OCI-LY7 (cell line): ENCODE data around the gene NIM1K. TPM values are rescaled to one million over a fixed set of nuclear protein-coding genes. Genes with fewer than 3 reads are reported as not detected.

ENCODE experiments used
- BruUV-seq: library from RNA; stranded (reverse); fragments of 400-500 nt; replicated peaks from 2 replicates; lab custom pipeline; 2021; lab: Mats Ljungman, UMichigan
- CTCF ChIA-PET: fragments of 300-600 bp; sonication (Branson Sonifier 250); formaldehyde crosslinking; loops from one replicate; lab custom pipeline; 2022; ENCODE audit warnings: antibody characterized with exemption; ENCODE audit not compliant: unreplicated experiment; lab: Charles Lee
- POLR2A ChIA-PET: fragments of 300-600 bp; sonication (Branson Sonifier 250); formaldehyde crosslinking; loops from one replicate; lab custom pipeline; 2022; ENCODE audit warnings: antibody characterized with exemption; lab: Charles Lee
- DNase-seq: peaks from one replicate; pipeline ENCODE4 v3.0.0-alpha.2; 2015; ENCODE audit warnings: low spot score
- H2AFZ ChIP-seq: fragments of 200-600 bp; sonication (generic), shearing (Covaris generic); 2 replicates; pipeline ENCODE4 v1.6.1; 2014; ENCODE audit warnings: mild to moderate bottlenecking, antibody characterized with exemption, low read length, moderate library complexity
- H3K27ac ChIP-seq: fragments of 200-600 bp; sonication (generic); 2 replicates; pipeline ENCODE4 v1.5.1; 2014; ENCODE audit warnings: mixed run types, low read depth, mild to moderate bottlenecking, moderate library complexity, low read length, inconsistent platforms; ENCODE audit not compliant: poor library complexity, severe bottlenecking
- H3K36me3 ChIP-seq: fragments of 200-600 bp; sonication (generic); 2 replicates; pipeline ENCODE4 v1.6.1; 2014; ENCODE audit warnings: mild to moderate bottlenecking, antibody characterized with exemption, low read length, moderate library complexity, mixed read lengths; ENCODE audit not compliant: insufficient read depth
- H3K4me1 ChIP-seq: fragments of 200-600 bp; sonication (generic); 2 replicates; pipeline ENCODE4 v1.5.1; 2014; ENCODE audit warnings: mild to moderate bottlenecking, low read length; ENCODE audit not compliant: insufficient read depth, poor library complexity, severe bottlenecking
- H3K4me2 ChIP-seq: fragments of 200-600 bp; sonication (generic); 2 replicates; pipeline ENCODE4 v1.6.1; 2014; ENCODE audit warnings: mild to moderate bottlenecking, low read length
- H3K4me3 ChIP-seq: fragments of 200-600 bp; sonication (generic); 2 replicates; pipeline ENCODE4 v1.5.1; 2014; ENCODE audit warnings: mild to moderate bottlenecking, low read depth, low read length; ENCODE audit not compliant: poor library complexity, severe bottlenecking
- H3K79me2 ChIP-seq: fragments of 200-600 bp; sonication (generic); 2 replicates; pipeline ENCODE4 v1.6.1; 2016; ENCODE audit warnings: low read depth, mild to moderate bottlenecking, low read length, moderate library complexity, mixed read lengths; ENCODE audit not compliant: insufficient read depth
- H3K9me2 ChIP-seq: fragments of 200-600 bp; sonication (generic); 2 replicates; pipeline ENCODE4 v1.6.1; 2016; ENCODE audit warnings: mild to moderate bottlenecking, low read length, mixed read lengths; ENCODE audit not compliant: insufficient read depth
- H3K9me3 ChIP-seq: fragments of 200-600 bp; sonication (generic); 2 replicates; pipeline ENCODE4 v1.6.1; 2014; ENCODE audit warnings: mild to moderate bottlenecking, mixed run types, low read length, mixed read lengths
- H4K20me1 ChIP-seq: fragments of 200-600 bp; sonication (generic); 2 replicates; pipeline ENCODE4 v1.6.1; 2014; ENCODE audit warnings: mild to moderate bottlenecking, antibody characterized with exemption, low read length, moderate library complexity, mixed read lengths; ENCODE audit not compliant: insufficient read depth
- EZH2phosphoT487 ChIP-seq: fragments of 200-600 bp; sonication (generic); IDR thresholded peaks from 2 replicates; pipeline ENCODE4 v1.6.1; 2018; ENCODE audit warnings: low read depth, borderline replicate concordance, mild to moderate bottlenecking, mixed run types, antibody characterized with exemption, low read length, moderate library complexity, mixed read lengths
- intact Hi-C: fragments of 100-400 bp; cut with micrococcal nuclease; formaldehyde crosslinking; loops from one replicate; pipeline ENCODE4 v1.10.0; 2022; ENCODE audit not compliant: unreplicated experiment
- total RNA-seq, 2 experiments: library from RNA; depleted of rRNA in 1 of 2; stranded (reverse); fragments of >200 nt in 1 of 2; shearing (Covaris generic) in 1 of 2; gene quantifications; 2 replicates each; pipeline ENCODE4 v1.2.3, GENCODE V29; 2014 to 2022
- TF ChIP-seq, protein P1 (sequence below): fragments of 200-600 bp; sonication (generic); conservative IDR thresholded peaks from 2 replicates; pipeline ENCODE4 v1.5.1; 2014; ENCODE audit warnings: mild to moderate bottlenecking, antibody characterized with exemption, low read length, moderate library complexity, mixed read lengths

Gene NIM1K
- total RNA-seq, 2 experiments from 2014 or later: 0.41 to 0.68 TPM

DNA sequence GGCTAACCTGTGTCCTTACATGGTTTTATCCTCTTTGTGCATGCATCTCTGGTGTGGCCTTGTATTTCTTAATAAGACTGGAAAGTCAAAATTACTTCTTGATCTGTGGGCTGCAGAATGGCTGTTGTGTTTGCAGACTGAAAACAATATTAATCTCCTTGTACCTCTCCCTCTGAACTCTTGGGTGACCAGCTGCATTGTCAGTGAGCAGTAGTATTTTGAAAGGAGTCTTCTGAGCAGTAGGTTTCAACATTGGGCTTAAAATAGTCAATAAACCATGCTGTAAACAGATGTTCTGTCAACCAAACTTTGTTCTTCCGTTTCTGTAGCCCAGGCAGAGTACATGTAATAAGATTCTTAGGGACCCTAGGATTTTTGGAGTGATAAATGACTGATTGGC is 26.7 kb upstream of the NIM1K start:
- no peak for TF ChIP-seq EZH2phosphoT487
- TF ChIP-seq, protein P1, sequence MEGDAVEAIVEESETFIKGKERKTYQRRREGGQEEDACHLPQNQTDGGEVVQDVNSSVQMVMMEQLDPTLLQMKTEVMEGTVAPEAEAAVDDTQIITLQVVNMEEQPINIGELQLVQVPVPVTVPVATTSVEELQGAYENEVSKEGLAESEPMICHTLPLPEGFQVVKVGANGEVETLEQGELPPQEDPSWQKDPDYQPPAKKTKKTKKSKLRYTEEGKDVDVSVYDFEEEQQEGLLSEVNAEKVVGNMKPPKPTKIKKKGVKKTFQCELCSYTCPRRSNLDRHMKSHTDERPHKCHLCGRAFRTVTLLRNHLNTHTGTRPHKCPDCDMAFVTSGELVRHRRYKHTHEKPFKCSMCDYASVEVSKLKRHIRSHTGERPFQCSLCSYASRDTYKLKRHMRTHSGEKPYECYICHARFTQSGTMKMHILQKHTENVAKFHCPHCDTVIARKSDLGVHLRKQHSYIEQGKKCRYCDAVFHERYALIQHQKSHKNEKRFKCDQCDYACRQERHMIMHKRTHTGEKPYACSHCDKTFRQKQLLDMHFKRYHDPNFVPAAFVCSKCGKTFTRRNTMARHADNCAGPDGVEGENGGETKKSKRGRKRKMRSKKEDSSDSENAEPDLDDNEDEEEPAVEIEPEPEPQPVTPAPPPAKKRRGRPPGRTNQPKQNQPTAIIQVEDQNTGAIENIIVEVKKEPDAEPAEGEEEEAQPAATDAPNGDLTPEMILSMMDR: no peak
- Histone ChIP-seq H3K4me2 (no peak overlapping the region), H3K4me3 (no peak overlapping the region), H3K79me2 (peaks cover 7% of the 10 kb centered on the region; the same call in 1 of the 2 replicates), H3K9me3 (no peaks in the 10 kb centered on the region), H2AFZ (no peak overlapping the region), H3K36me3 (peaks cover 94% of the 10 kb centered on the region), H4K20me1 (no peaks in the 10 kb centered on the region), H3K4me1 (no peaks in the 10 kb centered on the region), H3K27ac (no peak overlapping the region), H3K9me2 (no peaks in the 10 kb centered on the region)
- BruUV-seq: no TSS peak
- ChIA-PET CTCF (no interaction called here), POLR2A (interaction anchor here (0.9 kb wide), 1 partner anchor 17 kb away, joined by 4 read pairs; no protein-coding TSS in a partner anchor)
- intact Hi-C loops: no loop called here
- no peak for DNase-seq

DNA sequence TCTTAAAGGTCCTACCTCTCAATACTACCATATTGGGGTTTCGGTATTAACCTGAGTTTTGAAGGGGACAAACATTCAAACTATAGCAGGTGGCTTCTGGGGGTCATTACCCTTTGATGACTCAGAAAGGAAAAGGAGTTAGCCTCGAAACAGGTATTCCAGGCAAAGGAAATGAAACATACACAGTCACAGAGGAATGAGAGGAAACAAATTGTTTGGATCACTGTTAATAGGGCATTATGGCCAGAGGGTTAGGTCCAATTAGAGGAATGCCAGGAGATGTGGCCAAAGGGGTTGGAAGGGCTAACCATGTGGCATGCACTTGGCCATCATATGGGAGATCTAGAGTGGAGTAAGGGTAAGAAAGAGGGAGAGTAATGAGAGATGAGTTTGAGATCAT is 23.9 kb upstream of the NIM1K start:
- Histone ChIP-seq H3K9me2 (no peaks in the 10 kb centered on the region), H3K4me3 (no peak overlapping the region), H3K36me3 (peaks cover 90% of the 10 kb centered on the region), H3K9me3 (no peaks in the 10 kb centered on the region), H2AFZ (no peak overlapping the region), H3K79me2 (peaks cover 4% of the 10 kb centered on the region; the same call in 1 of the 2 replicates), H3K4me2 (no peak overlapping the region), H3K4me1 (no peaks in the 10 kb centered on the region), H4K20me1 (no peaks in the 10 kb centered on the region), H3K27ac (no peak overlapping the region)
- DNase-seq: no peak
- POLR2A ChIA-PET: no interaction called here
- intact Hi-C loops: no loop called here
- CTCF ChIA-PET: no interaction called here
- no peak for TF ChIP-seq EZH2phosphoT487
- TF ChIP-seq, protein P1: no peak
- no TSS peak for BruUV-seq

DNA sequence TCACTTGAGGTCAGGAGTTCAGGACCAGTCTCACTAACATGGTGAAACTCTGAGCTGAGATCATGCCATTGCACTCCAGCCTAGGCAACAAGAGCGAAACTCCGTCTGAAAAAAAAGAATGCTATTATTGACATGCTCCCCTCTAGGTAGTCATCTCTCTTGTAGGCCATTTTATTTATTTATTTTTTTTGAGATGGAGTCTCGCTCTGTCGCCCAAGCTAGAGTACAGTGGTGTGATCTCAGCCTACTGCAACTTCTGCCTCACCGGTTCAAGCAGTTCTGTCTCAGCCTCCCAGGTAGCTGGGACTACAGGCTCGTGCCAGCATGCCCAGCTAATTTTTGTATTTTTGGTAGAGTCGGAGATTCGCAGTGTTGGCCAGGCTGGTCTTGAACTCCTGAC is 20.6 kb upstream of the NIM1K start:
- TF ChIP-seq EZH2phosphoT487: no peak
- TF ChIP-seq, protein P1: no peak
- intact Hi-C loops: no loop called here
- CTCF ChIA-PET: no interaction called here
- Histone ChIP-seq H3K36me3 (peaks cover 93% of the 10 kb centered on the region), H2AFZ (no peak overlapping the region), H3K4me1 (no peaks in the 10 kb centered on the region), H4K20me1 (no peaks in the 10 kb centered on the region), H3K4me3 (no peak overlapping the region), H3K27ac (no peak overlapping the region), H3K9me2 (no peaks in the 10 kb centered on the region), H3K4me2 (no peak overlapping the region), H3K9me3 (no peaks in the 10 kb centered on the region), H3K79me2 (peaks cover 7% of the 10 kb centered on the region)
- BruUV-seq: no TSS peak
- POLR2A ChIA-PET: interaction anchor here (1.2 kb wide), 1 partner anchor 12 kb away, joined by 3 read pairs; no protein-coding TSS in a partner anchor
- DNase-seq: no peak
